GM23248 (cell line): ENCODE data around the gene ZNF808. TPM values are rescaled to one million over a fixed set of nuclear protein-coding genes. Genes with fewer than 3 reads are reported as not detected.
"Not testable (repeated sequence)": the region's sequence is repeated elsewhere in the genome, so short reads cannot be mapped to it uniquely, and the experiment has no call there.

Experiments
- DNase-seq: peaks from one replicate; pipeline ENCODE4 v3.0.0-alpha.2; 2015
- H2AFZ ChIP-seq: fragments of 200-600 bp; sonication (generic); 2 replicates; pipeline ENCODE4 v1.6.1; 2016; ENCODE audit warnings: antibody characterized with exemption
- H3F3A ChIP-seq: fragments of 200-600 bp; sonication (generic); 2 replicates; pipeline ENCODE4 v1.6.1; 2016; ENCODE audit warnings: mild to moderate bottlenecking, antibody characterized with exemption, mixed run types; ENCODE audit not compliant: insufficient read depth
- H3K27ac ChIP-seq: fragments of 200-600 bp; sonication (generic); 2 replicates; pipeline ENCODE4 v1.5.1; 2016; ENCODE audit warnings: mild to moderate bottlenecking
- H3K27me3 ChIP-seq: fragments of 200-600 bp; sonication (generic); replicated peaks from 2 replicates; pipeline ENCODE4 v1.6.1; 2016; ENCODE audit warnings: mild to moderate bottlenecking; ENCODE audit not compliant: insufficient read depth
- H3K36me3 ChIP-seq: fragments of 200-600 bp; sonication (generic); 2 replicates; pipeline ENCODE4 v1.6.1; 2016; ENCODE audit warnings: low read depth, mild to moderate bottlenecking
- H3K4me1 ChIP-seq: fragments of 200-600 bp; sonication (generic); 2 replicates; pipeline ENCODE4 v1.6.1; 2016; ENCODE audit warnings: mild to moderate bottlenecking; ENCODE audit not compliant: insufficient read depth
- H3K4me2 ChIP-seq: fragments of 200-600 bp; sonication (generic); one replicate; pipeline ENCODE4 v1.6.1; 2016; ENCODE audit warnings: mild to moderate bottlenecking; ENCODE audit not compliant: unreplicated experiment
- H3K4me3 ChIP-seq: fragments of 200-600 bp; sonication (generic); 2 replicates; pipeline ENCODE4 v1.5.1; 2016; ENCODE audit warnings: mild to moderate bottlenecking
- H3K79me2 ChIP-seq: fragments of 200-600 bp; sonication (generic); 2 replicates; pipeline ENCODE4 v1.6.1; 2016; ENCODE audit warnings: mild to moderate bottlenecking; ENCODE audit not compliant: insufficient read depth
- H3K9ac ChIP-seq: fragments of 200-600 bp; sonication (generic); 2 replicates; pipeline ENCODE4 v1.6.1; 2016; ENCODE audit warnings: mild to moderate bottlenecking
- H3K9me2 ChIP-seq: fragments of 200-600 bp; sonication (generic); 2 replicates; pipeline ENCODE4 v1.6.1; 2016; ENCODE audit warnings: mixed run types, mild to moderate bottlenecking, moderate library complexity; ENCODE audit not compliant: insufficient read depth
- H3K9me3 ChIP-seq: fragments of 200-600 bp; sonication (generic); one replicate; pipeline ENCODE4 v1.6.1; 2017; ENCODE audit warnings: low read depth
- H4K20me1 ChIP-seq: fragments of 200-600 bp; sonication (generic); 2 replicates; pipeline ENCODE4 v1.6.0; 2016; ENCODE audit not compliant: insufficient read depth
- EZH2 ChIP-seq: fragments of 200-600 bp; sonication (generic); IDR thresholded peaks from 2 replicates; pipeline ENCODE4 v1.6.1; 2018; ENCODE audit warnings: antibody characterized with exemption, mild to moderate bottlenecking; ENCODE audit not compliant: insufficient read depth, poor library complexity, severe bottlenecking
- EZH2phosphoT487 ChIP-seq: fragments of 200-600 bp; sonication (generic); IDR thresholded peaks from 2 replicates; pipeline ENCODE4 v1.6.1; 2018; ENCODE audit warnings: antibody characterized with exemption, moderate library complexity, mild to moderate bottlenecking, low read depth; ENCODE audit not compliant: insufficient read depth
- WGBS, 2 experiments: methylation state at CpG; one replicate each; pipeline ENCODE4 v1.1.6; 2015 to 2017; ENCODE audit warnings: low lambda C conversion rate in 2 of 2, low coverage in 1 of 2; ENCODE audit errors: missing lambda C conversion rate in 2 of 2; 5-methylcytosine and 5-hydroxymethylcytosine counted together
- in situ Hi-C: fragments of 300-500 bp; cut with MboI; formaldehyde crosslinking; loops from 2 replicates; pipeline ENCODE4 v1.15.0; 2020
- polyA plus RNA-seq: library from polyadenylated mRNA; unstranded; fragments of >200 nt; fragmentation: Nextera tagmentation; extraction: Ambion mirVana; gene quantifications from 2 replicates; pipeline ENCODE4 v1.2.1, GENCODE V29; 2016
- total RNA-seq: library from RNA; depleted of rRNA; stranded (reverse); fragments of >200 nt; shearing (Covaris generic); gene quantifications from 2 replicates; pipeline ENCODE4 v1.2.3, GENCODE V29; 2014

Gene ZNF808
- total and polyA plus RNA-seq, 2 experiments from 2014 or later: 2.9 to 7.9 TPM

DNA sequence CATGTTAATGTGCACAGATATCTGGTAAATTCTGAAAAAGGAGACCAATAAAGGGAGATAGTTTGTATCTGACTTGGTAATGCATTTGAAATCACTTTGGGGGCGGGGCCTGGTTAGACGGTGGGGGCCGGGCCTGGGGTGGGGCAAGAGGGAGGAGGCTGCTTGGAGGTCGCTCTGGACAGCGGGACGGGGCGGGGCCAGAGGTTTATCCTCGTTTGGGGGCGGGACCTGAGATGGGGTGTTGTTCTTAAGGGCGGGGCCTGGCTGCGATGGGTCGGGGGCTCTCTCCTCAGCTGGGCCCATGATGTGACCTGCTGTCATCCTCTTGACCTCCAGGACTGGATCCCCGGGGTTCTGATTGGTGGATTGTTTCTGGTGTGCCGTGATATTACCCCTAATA is 4.9 kb upstream of the ZNF808 start:
- no peaks in the 10 kb centered on the region for H3K9me2 ChIP-seq
- WGBS, 2 experiments: 61 to 63% methylated on average over 4 to 14 of the region's 14 CpGs
- in situ Hi-C loops: no loop called here

GRCh38 chr19:52524086-52524485 is 3.4 kb upstream of the ZNF808 start:
- no peak for DNase-seq
- in situ Hi-C loops: no loop called here
- 84 to 85% methylated on average over 20 of the region's 20 CpGs for WGBS, 2 experiments
- H3K27ac ChIP-seq: no peak overlapping the region
- no peak for TF ChIP-seq EZH2
- no peak for TF ChIP-seq EZH2phosphoT487
- H3K4me1 ChIP-seq: no peaks in the 10 kb centered on the region
- no peaks in the 10 kb centered on the region for H3K27me3 ChIP-seq
- H3K4me3 ChIP-seq: no peak overlapping the region
- no peaks in the 10 kb centered on the region for H3K9me2 ChIP-seq
- peaks cover 15% of the 10 kb centered on the region for H3K79me2 ChIP-seq
- no peak overlapping the region for H3K9ac ChIP-seq
- H3F3A ChIP-seq: no peaks in the 10 kb centered on the region
- H3K4me2 ChIP-seq: no peak overlapping the region
- no peak overlapping the region for H2AFZ ChIP-seq
- H3K9me3 ChIP-seq: no peaks in the 10 kb centered on the region
- no peaks in the 10 kb centered on the region for H4K20me1 ChIP-seq
- H3K36me3 ChIP-seq: no peaks in the 10 kb centered on the region

More for the DNA sequence above, 4.9 kb upstream of the ZNF808 start:
- H4K20me1 ChIP-seq: no peaks in the 10 kb centered on the region
- no peaks in the 10 kb centered on the region for H3K79me2 ChIP-seq
- H3K9ac ChIP-seq: no peak overlapping the region
- H3K4me3 ChIP-seq: no peak overlapping the region
- DNase-seq: no peak
- no peak overlapping the region for H3K27ac ChIP-seq
- no peaks in the 10 kb centered on the region for H3K27me3 ChIP-seq
- H2AFZ ChIP-seq: no peak overlapping the region
- no peaks in the 10 kb centered on the region for H3K4me1 ChIP-seq
- no peaks in the 10 kb centered on the region for H3K36me3 ChIP-seq
- no peaks in the 10 kb centered on the region for H3K9me3 ChIP-seq
- H3K4me2 ChIP-seq: no peak overlapping the region
- H3F3A ChIP-seq: no peaks in the 10 kb centered on the region
- TF ChIP-seq EZH2 (no peak), EZH2phosphoT487 (no peak)

DNA sequence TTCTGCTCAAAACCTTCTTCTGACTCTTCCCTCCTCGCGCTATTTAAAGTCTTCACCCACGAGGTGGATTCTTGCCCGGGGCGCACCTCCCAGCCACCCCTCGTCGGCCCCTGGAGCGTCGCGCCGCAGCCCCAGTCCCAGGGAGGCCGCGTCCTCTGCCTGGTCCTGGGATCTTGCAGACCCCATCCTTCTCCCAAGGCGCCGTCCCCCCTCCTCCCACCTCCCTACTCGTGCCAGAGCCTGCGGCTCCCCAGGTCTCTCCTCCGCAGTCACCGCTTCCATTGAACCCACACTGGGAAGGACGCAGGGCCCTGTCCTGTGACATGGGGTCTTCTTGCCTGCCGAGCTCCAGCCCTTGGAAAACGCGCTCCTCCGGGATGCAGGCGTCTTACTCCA is 486 bp downstream of the ZNF808 start:
- Histone ChIP-seq H3K4me3 (peak overlapping the region; percentile 82), H3K9me2 (no peaks in the 10 kb centered on the region), H3K9me3 (no peaks in the 10 kb centered on the region), H3K4me2 (peak overlapping the region; percentile 93), H3K36me3 (no peaks in the 10 kb centered on the region), H3K79me2 (peaks cover 48% of the 10 kb centered on the region), H3K27me3 (no peaks in the 10 kb centered on the region), H3K27ac (peak overlapping the region; percentile 79), H2AFZ (peak overlapping the region; percentile 91), H3K9ac (peak overlapping the region; percentile 92), H4K20me1 (no peaks in the 10 kb centered on the region), H3F3A (no peaks in the 10 kb centered on the region; the same call in 1 of the 2 replicates), H3K4me1 (no peaks in the 10 kb centered on the region)
- in situ Hi-C loops: no loop called here
- TF ChIP-seq EZH2 (no peak), EZH2phosphoT487 (no peak)
- peak; percentile 56 for DNase-seq
- 6 to 10% methylated on average over 24 to 25 of the region's 25 CpGs for WGBS, 2 experiments

DNA sequence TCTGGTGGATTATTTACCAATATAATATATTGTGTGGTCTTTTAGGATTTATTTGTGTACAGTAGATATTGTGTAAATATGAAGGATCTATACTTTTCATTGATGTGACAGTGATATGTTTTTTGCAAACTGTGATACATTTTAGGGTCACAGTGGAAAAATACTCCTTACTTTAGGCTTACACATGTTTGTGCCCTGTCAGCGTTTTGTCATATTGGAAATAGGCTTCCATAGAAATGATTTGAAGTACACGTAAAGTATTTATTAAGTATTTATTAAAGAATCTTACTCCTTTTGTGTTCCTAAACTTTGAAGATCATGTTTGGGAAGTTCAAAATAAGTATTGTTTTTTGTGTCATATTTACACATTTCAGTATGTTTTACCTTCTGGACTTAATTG is 5.0 kb downstream of the ZNF808 start:
- 98 to 99% methylated on average over 2 of the region's 2 CpGs for WGBS, 2 experiments
- H3K9ac ChIP-seq: no peak overlapping the region

DNA sequence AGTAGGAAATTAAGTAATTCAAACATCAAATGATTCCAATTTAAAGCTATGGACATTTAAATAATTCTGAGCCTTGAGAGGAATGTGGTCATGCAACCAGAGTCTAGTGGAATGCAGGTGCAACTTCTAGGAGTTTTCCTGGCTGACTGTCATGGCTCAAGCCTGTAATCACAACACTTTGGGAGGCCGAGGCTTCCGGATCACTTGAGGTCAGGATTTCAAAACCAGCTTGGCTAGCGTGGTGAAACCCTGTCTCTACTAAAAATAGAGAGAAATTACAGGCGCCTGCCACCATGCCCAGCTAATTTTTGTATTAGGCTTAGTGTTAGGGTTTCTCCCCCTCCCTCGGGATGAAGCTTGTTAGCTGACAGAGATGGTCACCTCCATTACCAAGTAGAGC is 6.4 kb downstream of the ZNF808 start:
- 82 to 84% methylated on average over 5 of the region's 5 CpGs for WGBS, 2 experiments
- no peak overlapping the region for H3K9ac ChIP-seq
- no peak overlapping the region for H3K4me2 ChIP-seq
- peaks cover 52% of the 10 kb centered on the region for H3K79me2 ChIP-seq
- no peaks in the 10 kb centered on the region for H3K9me2 ChIP-seq
- no peaks in the 10 kb centered on the region for H3K36me3 ChIP-seq
- no peak overlapping the region for H2AFZ ChIP-seq
- in situ Hi-C loops: no loop called here
- TF ChIP-seq EZH2phosphoT487 (no peak), EZH2 (no peak)
- peaks cover 9% of the 10 kb centered on the region for H3F3A ChIP-seq
- no peaks in the 10 kb centered on the region for H3K4me1 ChIP-seq
- no peak overlapping the region for H3K4me3 ChIP-seq
- H3K9me3 ChIP-seq: no peaks in the 10 kb centered on the region
- no peak for DNase-seq
- H4K20me1 ChIP-seq: no peaks in the 10 kb centered on the region
- H3K27ac ChIP-seq: no peak overlapping the region
- no peaks in the 10 kb centered on the region for H3K27me3 ChIP-seq

More for the DNA sequence above, 5.0 kb downstream of the ZNF808 start:
- H3K27me3 ChIP-seq: no peaks in the 10 kb centered on the region
- H3K4me3 ChIP-seq: no peak overlapping the region
- H3K27ac ChIP-seq: no peak overlapping the region
- in situ Hi-C loops: no loop called here
- peaks cover 62% of the 10 kb centered on the region for H3K79me2 ChIP-seq
- H4K20me1 ChIP-seq: no peaks in the 10 kb centered on the region
- H2AFZ ChIP-seq: no peak overlapping the region
- no peaks in the 10 kb centered on the region for H3K4me1 ChIP-seq
- no peak overlapping the region for H3K4me2 ChIP-seq
- no peak for TF ChIP-seq EZH2phosphoT487
- TF ChIP-seq EZH2: no peak
- DNase-seq: no peak
- H3K36me3 ChIP-seq: no peaks in the 10 kb centered on the region
- H3K9me2 ChIP-seq: no peaks in the 10 kb centered on the region
- peaks cover 9% of the 10 kb centered on the region for H3F3A ChIP-seq
- H3K9me3 ChIP-seq: no peaks in the 10 kb centered on the region

DNA sequence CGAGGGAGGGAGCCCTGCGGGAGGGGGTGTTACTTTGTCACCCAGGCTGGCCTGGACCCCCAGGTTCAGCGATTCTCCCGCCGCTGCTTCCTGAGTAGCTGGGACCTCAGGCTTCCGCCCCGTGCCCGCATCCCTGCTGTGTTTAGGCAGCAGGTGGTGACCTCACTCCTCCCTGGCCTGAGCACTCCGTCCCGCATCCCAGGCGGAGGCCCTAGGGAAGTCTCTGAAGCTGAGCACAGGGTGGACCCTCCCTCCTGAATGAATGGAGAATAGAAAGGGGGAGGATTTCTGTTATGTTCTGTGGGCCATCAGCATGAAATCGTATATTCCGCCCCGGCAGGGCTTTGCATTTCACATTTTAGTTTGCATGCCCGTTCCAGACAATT is 7.9 kb downstream of the ZNF808 start:
- Histone ChIP-seq H3K27ac (peak overlapping the region; percentile 38), H3K79me2 (peaks cover 49% of the 10 kb centered on the region), H2AFZ (peak overlapping the region; percentile 81), H3K4me2 (peak overlapping the region; percentile 98), H3K4me3 (peak overlapping the region; percentile 76), H3K9ac (peak overlapping the region; percentile 68)
- 2% methylated on average over 12 to 15 of the region's 15 CpGs for WGBS, 2 experiments
- H3K9me2 ChIP-seq, H3K4me1 ChIP-seq, in situ Hi-C loops, DNase-seq, H4K20me1 ChIP-seq, H3K9me3 ChIP-seq, H3F3A ChIP-seq, H3K36me3 ChIP-seq, H3K27me3 ChIP-seq: not testable (repeated sequence)
